ENCODE results near the gene EEF1G. TPM values are rescaled to one million over a fixed set of nuclear protein-coding genes. Genes with fewer than 3 reads are reported as not detected.

The EEF1G gene
- 1,000 to 10,000 TPM in 3 of 9 donors, 100 to 1,000 TPM in 6; 799 to 1,135 (median 929) TPM for total RNA-seq
- polyA plus RNA-seq: 1,000 to 10,000 TPM in 1 of 2 donors, 100 to 1,000 TPM in 1; 549 to 1,190 TPM
- long read RNA-seq, donor 1, transcript EEF1G-203 (9 exons, 2,496 nt): minor isoform, 43 of 1,507 reads
- long read RNA-seq, donor 1, transcript EEF1G-201 (10 exons, 1,523 nt): major isoform, 1,438 of 1,507 reads
- long read RNA-seq, donor 1, partial matches to known transcripts: 18 of 1,507 reads
- long read RNA-seq, donor 1, other reads (novel, unspliced or antisense): 8 of 1,507 reads
- long read RNA-seq, donor 2, transcript EEF1G-203 (9 exons, 2,496 nt): minor isoform, 203 of 9,571 reads
- long read RNA-seq, donor 2, transcript EEF1G-201 (10 exons, 1,523 nt): major isoform, 9,262 of 9,571 reads
- long read RNA-seq, donor 2, partial matches to known transcripts: 31 of 9,571 reads
- long read RNA-seq, donor 2, other reads (novel, unspliced or antisense): 75 of 9,571 reads
- long read RNA-seq, donor 3, transcript EEF1G-201 (10 exons, 1,523 nt): major isoform, 904 of 956 reads
- long read RNA-seq, donor 3, transcript EEF1G-203 (9 exons, 2,496 nt): minor isoform, 26 of 956 reads
- long read RNA-seq, donor 3, partial matches to known transcripts: 3 of 956 reads
- long read RNA-seq, donor 3, other reads (novel, unspliced or antisense): 23 of 956 reads

- WGBS, 4 donors: 0 to 1% (median 0%) methylated on average over 42 to 46 of the region's 46 CpGs
- DNase-seq (peak; percentile 98 to 99 (median 99)), ATAC-seq (peak; percentile 95 to 97 (median 96))
- Histone ChIP-seq H3K27me3 (no peaks in the 10 kb centered on the region), H3K4me3 (peak within 1 kb of the TSS; percentile 58 to 95 (median 76)), H3K9me3 (no peaks in the 10 kb centered on the region), H3K36me3 (peaks cover 0 to 72% (median 60%) of the 10 kb centered on the region in 9 donors), H3K27ac (peak within 1 kb of the TSS; percentile 61 to 98 (median 94)), H3K4me1 (peaks cover 7 to 72% (median 44%) of the 10 kb centered on the region in 12 donors)
- TF ChIP-seq POLR2A (IDR thresholded peaks at IDR 0.05): peak; percentile 33 to 95
- no peak for TF ChIP-seq CTCF (IDR thresholded peaks at IDR 0.05)
- intact Hi-C loops (cut with DNase I): loop anchor here in 3 of 10 donors (1.0 to 2.0 kb wide), 4 partner anchors 13 to 27 kb away; partner anchors contain the start of genes TUT1 (in 2 of the 3) and AHNAK (in 1 of the 3)
Measured at GRCh38 chr11:62573592-62574362, at the start of gene EEF1G. TSS of gene EEF1G (minus strand) at chr11:62573891. CDS start at chr11:62573842, 49 bp downstream.

GRCh38 chr11:62622476-62623089 lies 48.9 kb upstream of the EEF1G start:
- Histone ChIP-seq H3K4me3 (peak overlapping the region in 10 of 12 donors; percentile 64 to 94 (median 80)), H3K27me3 (no peaks in the 10 kb centered on the region), H3K9me3 (no peaks in the 10 kb centered on the region), H3K4me1 (peaks cover 0 to 28% (median 14%) of the 10 kb centered on the region in 12 donors), H3K27ac (peak overlapping the region in 11 of 12 donors; percentile 77 to 96 (median 88)), H3K36me3 (peaks cover 2 to 43% (median 35%) of the 10 kb centered on the region in 9 donors)
- ATAC-seq (no peak), DNase-seq (no peak)
- TF ChIP-seq POLR2A (IDR thresholded peaks at IDR 0.05): no peak
- no peak for TF ChIP-seq CTCF (IDR thresholded peaks at IDR 0.05)
- WGBS, 4 donors: 80 to 87% (median 83%) methylated on average over 7 of the region's 7 CpGs
- intact Hi-C loops (cut with DNase I): loop anchor here in 1 of 10 donors (1.0 kb wide), 1 partner anchor 24 kb away; the partner anchor contains the start of gene GANAB

- Histone ChIP-seq H3K4me3 (peak within 1 kb of the TSS; percentile 43 to 94 (median 80)), H3K4me1 (peaks cover 0 to 28% (median 14%) of the 10 kb centered on the region in 12 donors), H3K27ac (peak within 1 kb of the TSS; percentile 69 to 96 (median 88)), H3K27me3 (no peaks in the 10 kb centered on the region), H3K36me3 (peaks cover 2 to 43% (median 34%) of the 10 kb centered on the region in 9 donors), H3K9me3 (no peaks in the 10 kb centered on the region)
- peak; percentile 96 to 99 (median 99) for DNase-seq
- intact Hi-C loops (cut with DNase I): no loop called here
- WGBS, 4 donors: 1 to 4% (median 1%) methylated on average over 22 to 77 of the region's 77 CpGs
- TF ChIP-seq POLR2A (IDR thresholded peaks at IDR 0.05) (peak in 1 of 2 donors; percentile 85), CTCF (IDR thresholded peaks at IDR 0.05) (peak in 2 of 12 donors; percentile 4)
- peak; percentile 98 to 99 (median 99) for ATAC-seq
Measured at GRCh38 chr11:62621567-62622470, 48.1 kb upstream of the EEF1G start, which contains the start of gene B3GAT3. TSS of gene B3GAT3 (minus strand) at chr11:62621986. CDS start at chr11:62621947, 39 bp downstream.
